NCI-H1417 (cell line): Measurements from ENCODE around the gene TMEM167A.

ENCODE experiments used
- DNase-seq, 3 experiments: peaks; one replicate each; lab custom pipeline; 2025; lab: John Stamatoyannopoulos, UW

The TMEM167A gene, protein sequence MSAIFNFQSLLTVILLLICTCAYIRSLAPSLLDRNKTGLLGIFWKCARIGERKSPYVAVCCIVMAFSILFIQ

DNA sequence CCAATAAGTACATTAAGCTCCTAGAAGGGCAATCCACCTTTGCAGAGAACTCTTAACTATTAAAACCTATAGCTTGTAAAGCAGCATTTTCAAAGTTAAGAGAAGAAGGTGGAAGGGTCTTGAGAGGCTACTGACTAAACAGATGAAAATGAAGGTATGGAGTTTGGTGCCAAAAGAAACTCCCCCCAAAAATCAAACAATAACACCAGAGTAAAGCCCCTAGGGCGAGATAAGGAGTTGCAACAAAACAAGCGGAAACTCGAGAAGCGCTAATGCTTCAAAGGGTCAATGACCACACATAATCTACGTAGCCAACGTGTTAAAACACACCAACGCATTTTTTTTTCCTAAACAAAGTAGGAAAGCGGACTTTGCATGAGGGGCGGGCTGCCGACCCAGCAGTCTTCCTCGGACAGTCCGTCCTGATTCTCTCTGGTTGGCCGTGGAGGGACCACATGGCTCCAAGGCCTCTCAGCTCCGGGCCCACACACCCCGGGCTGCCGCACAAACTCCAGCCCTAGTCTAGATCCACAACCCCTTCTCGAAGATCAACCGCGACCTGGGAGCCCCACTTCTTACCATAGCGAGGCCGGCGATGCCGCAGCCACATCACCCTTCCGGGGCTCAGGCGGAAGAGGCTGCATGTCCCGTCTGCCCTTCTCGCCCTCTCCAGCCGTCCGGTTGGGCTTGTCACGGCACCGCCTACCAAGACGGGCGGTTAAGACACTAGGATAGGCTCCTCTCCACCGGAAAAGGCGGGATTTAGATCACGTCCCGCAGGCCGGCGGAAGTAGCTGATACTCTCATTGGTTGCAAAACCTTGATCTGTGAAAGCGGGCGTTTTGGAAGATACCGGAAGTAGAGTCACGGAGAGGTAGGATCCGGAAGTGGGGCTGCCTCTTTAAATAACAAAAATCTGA, at the start of gene TMEM167A, which contains the start of gene XRCC4:
TSS of gene TMEM167A (minus strand) at position 653 of the 920 bp plus-strand sequence. CDS start at position 582, 71 bp downstream.
TSS of gene XRCC4 (plus strand) at position 806 of the 920 bp plus-strand sequence. CDS start 27,373 bp downstream, outside the sequence.
- DNase-seq: peak; percentile 89 to 98 (median 98)

DNA sequence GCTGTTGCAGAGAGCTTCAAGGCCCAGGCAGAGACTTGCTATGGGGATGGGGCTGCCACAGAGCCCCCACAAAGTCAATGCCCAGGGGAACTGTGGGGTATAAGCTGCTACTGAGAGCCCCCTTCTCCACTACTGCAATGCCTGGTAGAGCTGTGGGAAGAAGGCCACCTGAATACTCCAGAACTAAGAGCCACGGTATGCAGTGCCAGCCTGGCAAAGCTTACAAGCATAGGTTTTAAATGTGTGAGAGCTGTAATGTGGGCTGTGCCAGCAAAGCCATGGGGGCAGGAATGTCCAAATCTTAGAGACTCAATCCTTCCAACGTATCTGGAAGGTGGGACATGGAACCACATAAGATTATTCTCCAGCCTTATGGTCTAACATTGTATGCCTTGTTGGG, 49.3 kb upstream of the TMEM167A start:
- DNase-seq: no peak

- no peak for DNase-seq
These were observed 48.4 kb upstream of the TMEM167A start for GRCh38 chr5:83125560-83125959.

DNA sequence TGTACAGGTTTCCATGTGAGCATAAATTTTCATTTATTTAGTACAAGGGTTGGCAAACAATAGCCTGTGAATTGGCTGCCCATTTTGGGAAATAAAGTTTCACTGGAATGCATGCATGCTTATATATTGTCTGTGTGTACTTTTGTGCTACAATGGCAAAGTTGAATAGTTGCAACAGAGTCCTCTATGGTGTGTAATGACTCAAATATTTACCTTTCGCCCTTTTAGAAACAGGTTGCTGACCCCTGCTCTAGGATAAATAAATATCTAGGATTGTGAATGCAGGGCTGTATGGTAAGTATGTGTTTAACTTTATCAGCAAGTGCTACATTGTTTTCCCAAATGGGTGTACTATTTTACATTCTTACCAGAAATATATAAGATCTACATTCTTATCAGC, 47.4 kb upstream of the TMEM167A start:
- DNase-seq: no peak

GRCh38 chr5:83118976-83119375, 41.8 kb upstream of the TMEM167A start:
- DNase-seq: no peak

DNA sequence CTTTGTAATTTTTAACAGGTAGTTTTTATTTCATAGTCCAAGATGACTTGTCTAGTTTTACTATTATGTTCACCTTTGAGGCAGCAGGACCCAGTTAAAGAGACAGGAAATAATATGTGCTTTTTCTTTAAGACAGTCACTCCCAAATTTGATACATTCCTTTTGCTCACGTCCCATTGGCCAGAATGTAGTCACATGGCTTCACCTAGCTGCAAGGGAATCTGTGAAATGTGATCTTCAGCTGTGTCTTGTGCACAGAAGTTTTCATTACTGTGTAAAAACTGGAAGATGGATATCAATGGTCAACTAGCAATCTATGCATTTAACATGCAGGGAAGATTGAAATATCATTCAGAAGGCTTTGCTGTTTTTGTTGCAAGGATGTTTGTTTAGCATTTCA, 41.3 kb upstream of the TMEM167A start:
- DNase-seq: no peak

GRCh38 chr5:83115816-83116215, 38.6 kb upstream of the TMEM167A start:
- no peak for DNase-seq

DNA sequence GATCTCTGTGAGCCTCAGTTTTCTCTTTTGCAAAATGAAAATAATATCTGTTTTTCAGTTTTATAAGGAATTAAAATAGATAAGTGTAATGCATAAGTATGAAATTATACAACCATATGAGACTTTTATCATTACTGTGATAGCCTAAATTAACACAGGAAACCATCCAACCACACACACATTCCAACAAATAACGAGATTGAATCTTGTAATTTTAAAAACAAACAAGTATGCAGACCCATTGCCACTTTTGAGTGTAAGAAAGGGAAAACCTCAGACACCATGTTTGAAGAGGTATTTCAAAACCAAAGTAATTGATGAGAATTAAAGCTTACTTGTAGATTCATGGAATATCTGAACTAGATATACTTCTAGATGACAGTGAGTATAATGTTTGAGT, 32.2 kb upstream of the TMEM167A start:
- no peak for DNase-seq

DNA sequence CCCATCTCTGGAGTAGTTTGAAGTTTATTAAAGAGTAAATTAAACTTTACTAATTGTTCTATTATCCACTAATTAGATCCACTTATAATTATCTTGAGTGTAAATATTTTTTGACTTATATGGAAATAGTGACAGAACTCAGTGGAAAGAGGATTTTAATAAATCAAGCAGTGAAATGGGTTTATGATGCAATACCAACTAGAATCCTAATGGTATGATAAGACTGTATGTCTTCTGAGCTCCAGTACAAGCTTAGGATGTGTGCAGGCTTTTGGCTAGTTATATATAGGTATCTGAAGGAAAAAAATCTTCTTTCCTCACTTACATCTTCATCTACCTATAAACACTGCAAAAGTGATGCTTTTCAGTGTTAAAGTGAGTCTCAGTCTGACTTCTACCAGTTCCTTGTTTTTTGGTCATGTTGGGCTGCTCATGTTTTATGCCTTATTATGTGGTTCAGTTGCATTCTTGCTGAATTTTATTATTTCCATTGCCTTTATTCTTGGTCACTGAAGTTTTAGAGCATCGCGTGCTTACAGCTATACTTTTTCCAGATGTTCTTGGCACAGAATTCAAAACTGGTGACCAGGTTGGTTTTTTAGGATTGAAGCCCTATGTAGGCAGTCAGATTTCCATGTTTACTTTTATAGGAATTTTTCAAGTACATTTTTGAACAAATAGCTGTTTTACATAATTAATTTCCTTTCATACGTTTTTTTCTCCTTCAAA, 30.7 kb upstream of the TMEM167A start:
- DNase-seq: no peak

DNA sequence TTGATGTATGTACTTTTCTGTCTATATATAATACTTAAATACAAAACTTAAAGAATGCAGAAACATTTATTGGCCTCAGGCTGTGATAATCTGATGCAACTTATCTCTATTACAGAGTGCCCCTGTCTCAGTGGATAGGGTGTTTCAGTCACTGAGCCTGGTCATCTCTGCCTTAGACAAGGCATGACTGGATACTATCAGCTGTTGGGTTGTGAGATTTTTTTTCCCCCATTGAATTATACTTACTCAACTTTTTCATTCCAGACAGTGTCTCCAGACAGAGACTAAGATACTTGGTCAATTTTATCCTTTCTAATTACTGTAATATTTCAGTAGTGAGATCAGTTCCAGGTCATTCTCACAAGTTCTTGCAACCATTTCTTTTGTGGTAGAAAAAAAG, 26.8 kb upstream of the TMEM167A start:
- DNase-seq: no peak

- no peak for DNase-seq
These were observed 25.3 kb upstream of the TMEM167A start for GRCh38 chr5:83102364-83102980.

DNA sequence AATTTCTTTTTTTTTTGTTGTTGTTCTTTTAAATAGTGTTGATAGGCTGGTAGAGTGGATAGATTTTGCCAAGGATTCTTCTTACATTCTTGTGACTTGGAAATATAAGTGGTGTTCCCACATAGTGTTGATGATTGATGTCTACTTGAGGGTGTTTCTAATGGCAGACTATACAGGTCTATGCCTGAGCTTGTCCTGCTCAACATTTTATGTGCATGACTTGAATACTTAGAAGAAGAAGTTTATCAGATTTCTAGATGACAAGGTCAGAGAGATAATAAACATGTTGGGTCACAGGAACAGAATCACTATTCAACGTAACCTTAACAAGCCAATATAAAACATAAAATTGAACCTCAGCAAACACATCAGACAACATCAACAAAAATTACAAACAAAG, 24.3 kb upstream of the TMEM167A start:
- DNase-seq: peak in 1 of 3 experiments; percentile 8

DNA sequence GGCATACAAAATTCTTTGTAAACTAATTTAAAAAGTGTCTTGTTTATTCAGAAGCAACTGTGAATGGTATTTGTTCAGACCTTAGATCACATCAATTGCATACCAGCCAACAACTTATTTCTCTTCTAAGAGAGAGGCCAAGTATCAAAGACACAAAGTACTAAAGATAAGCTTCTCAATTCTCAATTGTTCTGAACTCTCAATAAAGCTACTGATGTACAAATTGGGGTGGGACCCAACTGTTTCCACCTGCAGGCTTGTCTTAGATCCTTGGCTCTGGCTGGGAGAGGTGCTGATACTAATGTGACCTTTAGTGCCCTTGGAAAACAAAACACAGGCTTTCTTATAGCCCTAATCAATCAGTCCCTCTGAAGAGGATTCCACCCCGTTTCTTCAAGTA, 22.3 kb upstream of the TMEM167A start:
- DNase-seq: peak in 1 of 3 experiments; percentile 3

GRCh38 chr5:83099001-83099400, 21.8 kb upstream of the TMEM167A start:
- peak in 2 of 3 experiments; percentile 2 to 77 for DNase-seq

GRCh38 chr5:83097689-83098231, 20.6 kb upstream of the TMEM167A start:
- DNase-seq: peak in 2 of 3 experiments; percentile 10 to 53

GRCh38 chr5:83096660-83097339, 19.6 kb upstream of the TMEM167A start:
- no peak for DNase-seq

DNA sequence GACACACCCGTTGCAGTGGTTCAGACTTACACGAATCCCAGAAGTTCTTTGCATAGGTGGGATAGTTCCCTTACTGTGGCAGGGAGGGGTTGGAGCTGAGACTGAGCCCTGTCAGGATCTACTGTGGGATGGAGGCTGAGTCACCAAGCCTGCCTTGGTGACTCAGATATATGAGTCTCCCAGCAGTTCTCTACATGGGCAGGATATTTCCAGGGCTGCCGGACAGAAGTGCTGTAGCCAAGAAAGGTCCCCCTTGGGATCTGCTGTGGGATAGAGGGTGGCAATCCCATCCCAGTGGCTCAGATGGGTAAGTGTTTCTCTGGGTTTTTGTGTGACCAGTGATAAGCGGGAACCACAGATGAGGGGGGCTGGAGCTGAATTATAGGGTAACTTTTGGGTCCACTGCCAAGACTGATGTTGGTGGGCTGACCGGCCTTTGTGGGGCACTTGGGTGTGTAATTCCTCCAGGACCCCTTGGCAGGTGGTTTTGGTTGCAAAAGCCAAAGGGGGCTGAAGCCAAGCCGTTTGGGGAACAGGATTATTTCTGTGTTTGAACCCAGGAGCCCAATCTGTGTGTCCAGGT, 18.9 kb upstream of the TMEM167A start:
- no peak for DNase-seq

- no peak for DNase-seq
These were observed 18.2 kb upstream of the TMEM167A start for GRCh38 chr5:83095163-83095956.

GRCh38 chr5:83093692-83094091, 16.5 kb upstream of the TMEM167A start:
- no peak for DNase-seq

GRCh38 chr5:83092619-83093018, 15.4 kb upstream of the TMEM167A start:
- DNase-seq: no peak
